Gastrocnemius medialis (tissue), 4 donors: Measurements from ENCODE around the gene ANAPC1.
"Not testable (repeated sequence)": the region's sequence is repeated elsewhere in the genome, so short reads cannot be mapped to it uniquely, and the experiment has no call there.

ENCODE experiments used
- CTCF ChIP-seq, 5 experiments: fragments of 450-650 bp in 3 of 5; fragments of 200-600 bp in 2 of 5; sonication (generic) in 2 of 5; IDR thresholded peaks in 4 of 5; conservative IDR thresholded peaks in 1 of 5; 1 replicate in 4 of 5; 2 replicates in 1 of 5; pipeline ENCODE4 v1.5.1; 2016 to 2019; ENCODE audit warnings: antibody characterized with exemption in 5 of 5, mild to moderate bottlenecking in 3 of 5, moderate library complexity in 3 of 5
- POLR2A ChIP-seq, 2 donors: fragments of 450-650 bp; IDR thresholded peaks; one replicate each; pipeline ENCODE4 v1.6.1; 2017; ENCODE audit warnings: antibody characterized with exemption in 2 of 2, mild to moderate bottlenecking in 2 of 2, moderate library complexity in 2 of 2

- peak in 2 of 5 experiments; percentile 15 to 45 for TF ChIP-seq CTCF (IDR thresholded peaks at IDR 0.05 in 4 of 5, conservative IDR thresholded peaks at IDR 0.05 in 1 of 5)
- not testable (repeated sequence) for TF ChIP-seq POLR2A (IDR thresholded peaks at IDR 0.05)
Measured at GRCh38 chr2:111812970-111813622, 70.9 kb downstream of the ANAPC1 start.
